Measurements from ENCODE around the gene PTPN4.

Gene PTPN4

GRCh38 chr2:119715409-119716283, 44.1 kb upstream of the PTPN4 start:
- H3K27ac ChIP-seq: no peak overlapping the region
- H3K4me1 ChIP-seq: no peaks in the 10 kb centered on the region
- no peak overlapping the region for H3K4me3 ChIP-seq
- no peak for DNase-seq
- H3K36me3 ChIP-seq: no peaks in the 10 kb centered on the region
- intact Hi-C loops (cut with DNase I; ENCODE audit: low total_unique reads): no loop called here
- no peaks in the 10 kb centered on the region for H3K9me3 ChIP-seq
- peaks cover 0 to 5% of the 10 kb centered on the region in 2 donors for H3K27me3 ChIP-seq
- no peak for TF ChIP-seq CTCF (IDR thresholded peaks at IDR 0.05)

GRCh38 chr2:119716284-119716672, 43.4 kb upstream of the PTPN4 start:
- Histone ChIP-seq H3K27me3 (peaks cover 0 to 5% of the 10 kb centered on the region in 2 donors), H3K4me1 (no peaks in the 10 kb centered on the region), H3K27ac (no peak overlapping the region), H3K4me3 (no peak overlapping the region), H3K9me3 (no peaks in the 10 kb centered on the region), H3K36me3 (no peaks in the 10 kb centered on the region)
- no peak for TF ChIP-seq CTCF (IDR thresholded peaks at IDR 0.05)
- intact Hi-C loops (cut with DNase I; ENCODE audit: low total_unique reads): no loop called here
- no peak for DNase-seq

DNA sequence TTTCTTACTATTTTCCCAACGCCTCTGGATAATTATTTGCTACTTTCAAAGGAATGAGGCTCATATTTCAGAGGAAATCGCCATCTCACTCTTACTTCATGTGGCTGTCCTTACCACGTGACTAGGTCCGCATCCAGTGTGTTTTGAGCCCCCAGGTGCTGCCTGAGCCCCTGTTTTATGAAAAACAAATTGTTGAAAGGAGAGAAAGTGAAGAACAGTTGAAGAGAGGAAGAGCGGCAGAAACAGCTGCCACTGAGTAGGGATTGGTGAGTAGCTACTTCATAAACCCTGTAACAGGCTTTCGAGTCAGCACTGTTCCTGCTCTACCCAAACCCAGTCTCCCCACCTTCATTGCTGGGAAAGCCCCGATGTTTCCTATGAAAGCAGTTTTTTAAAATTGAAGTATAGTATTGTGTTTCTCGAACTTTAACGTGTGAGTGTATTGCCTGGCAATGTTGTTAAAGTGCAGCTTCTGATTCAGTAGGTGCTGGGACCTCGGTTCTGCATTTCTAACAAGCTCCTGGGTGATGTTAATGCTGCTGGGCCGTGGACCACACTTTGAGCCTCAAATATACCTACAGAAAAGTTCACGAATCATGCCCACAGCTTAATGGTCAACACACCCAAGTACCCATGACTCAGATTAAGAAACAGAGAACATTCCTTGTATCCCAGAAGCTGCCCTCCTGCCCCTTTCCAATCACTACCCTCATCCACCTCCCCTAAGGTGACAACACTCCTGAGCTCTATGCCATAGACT, 41.0 kb upstream of the PTPN4 start:
- Histone ChIP-seq H3K27ac (no peak overlapping the region), H3K9me3 (no peaks in the 10 kb centered on the region), H3K4me1 (no peaks in the 10 kb centered on the region), H3K36me3 (no peaks in the 10 kb centered on the region), H3K27me3 (peaks cover 0 to 5% of the 10 kb centered on the region in 2 donors), H3K4me3 (no peak overlapping the region)
- TF ChIP-seq CTCF (IDR thresholded peaks at IDR 0.05): no peak
- no peak for DNase-seq
- intact Hi-C loops (cut with DNase I; ENCODE audit: low total_unique reads): no loop called here

DNA sequence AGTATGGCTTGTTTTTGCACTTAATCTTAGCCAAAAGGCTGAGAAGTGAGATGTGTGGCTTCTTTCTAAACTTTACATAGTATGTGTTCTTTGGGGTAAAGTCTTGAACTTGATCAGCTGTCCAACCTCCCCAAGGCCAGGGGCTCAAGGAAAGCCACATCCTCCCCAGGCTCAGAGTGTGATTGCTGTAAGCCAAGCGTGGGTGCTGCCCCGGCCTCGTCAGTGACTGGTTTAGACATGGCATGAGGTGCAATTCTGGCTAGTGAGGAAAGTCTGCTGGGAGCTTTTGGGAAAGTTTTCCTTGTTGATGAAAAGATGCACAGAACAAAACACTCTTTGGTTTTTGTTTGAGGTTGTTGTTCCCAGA, 40.5 kb upstream of the PTPN4 start:
- Histone ChIP-seq H3K4me1 (no peaks in the 10 kb centered on the region), H3K27me3 (peaks cover 0 to 5% of the 10 kb centered on the region in 2 donors), H3K4me3 (no peak overlapping the region), H3K9me3 (no peaks in the 10 kb centered on the region), H3K36me3 (no peaks in the 10 kb centered on the region), H3K27ac (no peak overlapping the region)
- intact Hi-C loops (cut with DNase I; ENCODE audit: low total_unique reads): no loop called here
- no peak for DNase-seq
- no peak for TF ChIP-seq CTCF (IDR thresholded peaks at IDR 0.05)

DNA sequence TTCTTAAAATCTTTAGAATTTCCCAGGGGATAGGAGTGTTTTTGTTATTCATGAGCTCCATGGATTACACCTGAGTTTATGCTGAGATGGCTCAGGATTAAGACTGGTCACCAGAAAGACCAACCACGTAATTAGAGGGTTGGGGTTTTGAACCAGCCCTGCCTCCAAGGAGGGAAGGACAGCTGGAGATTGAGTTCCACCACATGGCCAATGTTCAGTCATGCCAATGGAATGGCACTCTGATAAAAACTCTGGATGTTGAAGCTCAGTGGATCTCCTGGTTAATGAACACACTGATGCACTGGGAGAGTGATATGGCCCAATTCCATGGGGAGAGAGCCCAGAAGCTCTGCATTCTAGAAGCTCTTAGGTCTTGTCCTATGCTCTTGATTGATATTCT, 38.7 kb upstream of the PTPN4 start:
- no peak overlapping the region for H3K4me3 ChIP-seq
- H3K9me3 ChIP-seq: no peaks in the 10 kb centered on the region
- H3K27me3 ChIP-seq: no peaks in the 10 kb centered on the region
- H3K36me3 ChIP-seq: no peaks in the 10 kb centered on the region
- no peak overlapping the region for H3K27ac ChIP-seq
- intact Hi-C loops (cut with DNase I; ENCODE audit: low total_unique reads): no loop called here
- no peaks in the 10 kb centered on the region for H3K4me1 ChIP-seq
- TF ChIP-seq CTCF (IDR thresholded peaks at IDR 0.05): no peak
- DNase-seq: no peak
